GM21619 (cell line): Measurements from ENCODE around the gene TSHZ3.

ENCODE experiments used
- ATAC-seq: cut with Tn5 transposase; IDR thresholded peaks from one replicate; pipeline ENCODE4 v1.9.1; 2021; ENCODE audit not compliant: unreplicated experiment

TSHZ3 gene

GRCh38 chr19:31266196-31266595, 83.0 kb downstream of the TSHZ3 start:
- ATAC-seq: no peak

GRCh38 chr19:31264041-31264778, 85.0 kb downstream of the TSHZ3 start:
- ATAC-seq: no peak

- no peak for ATAC-seq
Measured at GRCh38 chr19:31263328-31263727, 85.9 kb downstream of the TSHZ3 start.

GRCh38 chr19:31262725-31263191, 86.5 kb downstream of the TSHZ3 start:
- no peak for ATAC-seq

- no peak for ATAC-seq
Measured at GRCh38 chr19:31261603-31262212, 87.5 kb downstream of the TSHZ3 start.

GRCh38 chr19:31261019-31261602, 88.1 kb downstream of the TSHZ3 start:
- no peak for ATAC-seq

GRCh38 chr19:31260171-31260933, 88.9 kb downstream of the TSHZ3 start:
- no peak for ATAC-seq

- no peak for ATAC-seq
Measured at GRCh38 chr19:31258211-31259052, 90.8 kb downstream of the TSHZ3 start.

GRCh38 chr19:31257426-31258130, 91.7 kb downstream of the TSHZ3 start:
- ATAC-seq: no peak

- ATAC-seq: no peak
Measured at GRCh38 chr19:31257025-31257424, 92.2 kb downstream of the TSHZ3 start.

GRCh38 chr19:31256593-31256960, 92.7 kb downstream of the TSHZ3 start:
- ATAC-seq: no peak

GRCh38 chr19:31255831-31256592, 93.2 kb downstream of the TSHZ3 start:
- no peak for ATAC-seq

GRCh38 chr19:31255174-31255799, 93.9 kb downstream of the TSHZ3 start:
- ATAC-seq: no peak

GRCh38 chr19:31254611-31255010, 94.6 kb downstream of the TSHZ3 start:
- ATAC-seq: no peak

- ATAC-seq: no peak
Measured at GRCh38 chr19:31254180-31254551, 95.1 kb downstream of the TSHZ3 start.

GRCh38 chr19:31253526-31254179, 95.6 kb downstream of the TSHZ3 start:
- no peak for ATAC-seq

- ATAC-seq: no peak
Measured at GRCh38 chr19:31252441-31252840, 96.8 kb downstream of the TSHZ3 start.

- ATAC-seq: no peak
Measured at GRCh38 chr19:31249217-31249616, 100.0 kb downstream of the TSHZ3 start.
